Astrocyte (in vitro differentiated cells and primary cell): Measurements from ENCODE around the gene BMP7.

ENCODE experiments used
- CTCF ChIP-seq: IDR thresholded peaks from 2 replicates; pipeline ENCODE4 v1.5.1; 2011; ENCODE audit warnings: low read depth, mild to moderate bottlenecking, inconsistent platforms, low read length, moderate library complexity; ENCODE audit not compliant: insufficient read depth
- EZH2 ChIP-seq: IDR thresholded peaks from 2 replicates; pipeline ENCODE4 v1.6.1; 2012; ENCODE audit warnings: mild to moderate bottlenecking, low read length, inconsistent platforms; ENCODE audit not compliant: insufficient read depth

GRCh38 chr20:57287901-57288300 is 21.5 kb upstream of the BMP7 start:
- no peak for TF ChIP-seq CTCF
- no peak for TF ChIP-seq EZH2
